Activated CD4-positive, alpha-beta T cell treated with anti-CD3 and anti-CD28 coated beads, Interleukin-2, amount 50 U/mL, for 1 hour (primary cell): ENCODE data around the gene SNN.

Experiments used
- DNase-seq: peaks from one replicate; pipeline ENCODE4 v3.0.0-alpha.2; 2020

SNN gene

GRCh38 chr16:11706180-11706742 is 38.0 kb downstream of the SNN start:
- DNase-seq = no peak

- DNase-seq = no peak
Measured at GRCh38 chr16:11707679-11708197, 39.5 kb downstream of the SNN start.

- DNase-seq = no peak
Measured at GRCh38 chr16:11708421-11708820, 40.2 kb downstream of the SNN start.

GRCh38 chr16:11711662-11712061 is 43.4 kb downstream of the SNN start:
- DNase-seq = no peak

GRCh38 chr16:11712122-11712521 is 43.9 kb downstream of the SNN start:
- DNase-seq = no peak

- DNase-seq = no peak
Measured at GRCh38 chr16:11715246-11715947, 47.1 kb downstream of the SNN start.

GRCh38 chr16:11716336-11716735 is 48.1 kb downstream of the SNN start:
- no peak for DNase-seq

GRCh38 chr16:11717811-11718210 is 49.6 kb downstream of the SNN start:
- no peak for DNase-seq

- no peak for DNase-seq
Measured at GRCh38 chr16:11719171-11719570, 50.9 kb downstream of the SNN start.

- DNase-seq = no peak
Measured at GRCh38 chr16:11719762-11720161, 51.5 kb downstream of the SNN start.

GRCh38 chr16:11721781-11722467 is 53.7 kb downstream of the SNN start:
- no peak for DNase-seq

GRCh38 chr16:11722468-11722808 is 54.2 kb downstream of the SNN start:
- DNase-seq = no peak

- DNase-seq = no peak
Measured at GRCh38 chr16:11725457-11725856, 57.2 kb downstream of the SNN start.

GRCh38 chr16:11726008-11726407 is 57.8 kb downstream of the SNN start:
- no peak for DNase-seq

GRCh38 chr16:11727796-11728543 is 59.7 kb downstream of the SNN start:
- no peak for DNase-seq
